Effector CD8-positive, alpha-beta T cell (primary cell): ENCODE results near the gene CD180.

Source experiments
- DNase-seq: peaks from one replicate; lab custom pipeline; 2025; lab: John Stamatoyannopoulos, UW

Gene CD180

GRCh38 chr5:67160985-67161384 lies 35.6 kb downstream of the CD180 start:
- no peak for DNase-seq

- DNase-seq, result no peak
These were observed 36.3 kb downstream of the CD180 start for GRCh38 chr5:67160272-67160671.

GRCh38 chr5:67156976-67157583 lies 39.5 kb downstream of the CD180 start:
- DNase-seq, result peak; percentile 34

- no peak for DNase-seq
These were observed 41.9 kb downstream of the CD180 start for GRCh38 chr5:67154556-67155206.

- no peak for DNase-seq
These were observed 43.3 kb downstream of the CD180 start for GRCh38 chr5:67153292-67153691.

- no peak for DNase-seq
These were observed 44.2 kb downstream of the CD180 start for GRCh38 chr5:67152400-67152799.

DNA sequence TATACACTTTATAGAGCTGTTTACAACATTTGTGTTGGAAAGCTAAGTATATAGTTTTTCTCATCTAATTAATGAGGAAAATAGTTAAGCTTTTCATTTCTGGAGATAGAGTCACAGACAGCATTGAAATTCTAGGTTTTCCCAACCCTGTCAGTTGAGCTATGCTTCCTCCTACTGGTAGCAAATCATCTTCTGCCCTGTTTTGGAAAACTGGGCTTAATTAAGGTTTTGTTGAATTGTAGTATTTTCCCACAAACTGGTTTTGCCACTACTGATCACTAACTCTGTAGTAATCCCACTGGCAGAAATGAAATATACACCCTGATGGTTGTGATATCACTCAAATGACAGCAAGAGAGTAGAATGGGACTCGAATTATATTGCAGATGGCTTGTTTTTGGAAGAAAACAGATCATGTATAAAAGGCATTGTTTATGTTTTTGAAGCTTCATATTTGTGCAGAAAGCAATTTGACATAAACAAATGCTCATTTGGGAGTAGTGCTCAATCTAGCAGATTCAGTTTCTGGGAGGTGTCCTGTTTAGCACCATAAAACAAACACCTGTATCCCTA lies 46.6 kb downstream of the CD180 start:
- no peak for DNase-seq

DNA sequence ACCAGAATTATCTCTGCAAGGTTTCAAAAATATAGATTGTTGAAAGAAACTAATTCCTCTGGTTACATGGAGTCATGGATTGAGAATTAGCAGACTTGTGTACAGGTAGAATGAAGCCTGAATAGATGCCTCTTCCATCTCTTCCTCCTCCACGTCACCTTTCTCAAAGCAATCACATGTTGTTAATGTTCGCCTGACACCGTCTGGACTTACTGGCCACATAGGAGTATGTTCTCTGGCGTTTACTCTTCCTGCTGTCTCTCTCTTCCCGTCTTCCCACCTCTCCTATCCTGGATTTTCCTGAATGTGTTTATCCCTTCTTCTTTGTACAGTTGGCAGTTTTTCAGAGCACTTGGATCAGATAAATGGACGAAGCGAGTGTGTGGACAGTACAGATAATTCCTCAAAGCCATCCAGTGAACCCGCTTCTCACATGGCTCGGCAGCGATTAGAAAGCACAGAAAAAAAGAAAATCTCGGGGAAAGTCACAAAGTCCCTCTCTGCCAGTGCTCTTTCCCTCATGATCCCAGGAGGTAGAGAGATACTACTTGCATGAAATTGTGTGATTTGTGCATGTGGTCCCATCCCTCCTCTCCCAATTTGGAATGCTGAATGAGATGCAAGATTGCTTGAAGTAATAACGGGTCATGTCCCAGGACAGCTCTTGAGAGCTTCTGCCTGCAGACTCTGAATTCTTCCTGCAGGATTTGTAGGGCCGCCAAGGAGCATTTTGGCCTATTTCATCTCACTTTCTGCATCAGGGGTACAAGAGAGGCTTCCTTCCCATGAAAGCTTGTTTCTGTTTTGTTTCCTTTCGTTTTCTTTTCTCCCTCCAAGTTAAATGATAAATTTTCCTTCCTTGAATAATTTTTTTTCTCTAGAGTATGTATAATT lies 47.3 kb downstream of the CD180 start:
- no peak for DNase-seq

GRCh38 chr5:67147760-67148159 lies 48.8 kb downstream of the CD180 start:
- DNase-seq, result no peak

GRCh38 chr5:67146981-67147380 lies 49.6 kb downstream of the CD180 start:
- DNase-seq, result no peak

DNA sequence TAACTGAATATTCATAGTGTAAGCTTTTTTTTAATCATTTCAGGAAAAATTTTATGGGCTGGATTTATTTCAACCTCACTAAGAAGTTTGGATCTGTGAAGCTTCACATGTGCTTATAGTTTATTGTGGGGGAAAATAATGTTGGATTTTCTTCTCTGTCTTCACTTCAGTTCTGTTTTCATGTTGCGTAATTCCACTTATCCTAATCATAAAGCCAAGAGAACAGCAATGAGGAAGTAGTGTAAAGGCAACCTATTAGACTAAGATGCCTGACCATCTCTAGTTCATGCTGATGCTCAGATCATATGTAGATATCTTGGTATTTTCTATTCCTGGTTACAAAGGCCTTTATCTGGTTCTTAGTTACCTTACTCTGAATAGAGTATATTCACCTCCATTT lies 50.0 kb downstream of the CD180 start:
- DNase-seq, result no peak

GRCh38 chr5:67144183-67144639 lies 52.4 kb downstream of the CD180 start:
- DNase-seq, result no peak

DNA sequence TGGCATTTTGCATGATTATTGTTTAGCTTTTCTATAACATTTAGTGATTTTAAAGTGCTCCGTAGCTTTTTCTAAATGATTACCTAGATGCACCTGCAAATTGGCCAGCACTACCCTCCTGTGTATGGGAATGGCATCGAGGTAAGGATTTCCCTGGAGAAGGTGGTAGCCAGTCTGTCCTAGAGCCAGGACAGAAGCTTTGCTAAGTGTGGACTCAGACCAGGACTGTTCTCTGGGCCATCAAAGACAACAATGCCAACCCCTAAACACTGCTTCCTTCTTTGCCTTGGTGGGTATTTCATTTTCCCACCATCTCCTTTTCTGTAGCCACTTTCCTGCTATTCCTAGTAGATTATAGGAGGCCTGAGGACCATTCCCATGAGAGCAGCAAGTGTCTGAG lies 53.0 kb downstream of the CD180 start:
- no peak for DNase-seq

- no peak for DNase-seq
These were observed 53.8 kb downstream of the CD180 start for GRCh38 chr5:67142816-67143215.

DNA sequence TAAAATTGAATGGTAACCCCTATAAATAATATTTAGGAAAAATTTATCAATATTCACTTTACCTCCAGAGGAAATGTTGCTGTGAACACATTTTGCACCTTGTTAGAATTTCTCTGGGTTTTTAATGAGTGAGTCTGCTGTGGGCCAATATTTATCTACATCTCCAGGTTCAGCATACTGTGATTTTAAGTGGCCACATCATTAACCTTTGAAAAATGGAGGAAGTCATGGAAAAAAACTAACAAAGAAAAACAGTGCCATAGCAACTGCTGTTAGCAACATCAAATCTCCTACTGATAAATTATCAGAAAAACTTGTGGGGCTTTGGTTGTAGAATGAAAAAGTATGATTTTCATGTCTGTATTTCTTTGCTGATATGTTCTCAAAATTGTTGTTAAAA lies 55.0 kb downstream of the CD180 start:
- DNase-seq, result no peak

GRCh38 chr5:67140413-67140812 lies 56.2 kb downstream of the CD180 start:
- DNase-seq, result no peak

DNA sequence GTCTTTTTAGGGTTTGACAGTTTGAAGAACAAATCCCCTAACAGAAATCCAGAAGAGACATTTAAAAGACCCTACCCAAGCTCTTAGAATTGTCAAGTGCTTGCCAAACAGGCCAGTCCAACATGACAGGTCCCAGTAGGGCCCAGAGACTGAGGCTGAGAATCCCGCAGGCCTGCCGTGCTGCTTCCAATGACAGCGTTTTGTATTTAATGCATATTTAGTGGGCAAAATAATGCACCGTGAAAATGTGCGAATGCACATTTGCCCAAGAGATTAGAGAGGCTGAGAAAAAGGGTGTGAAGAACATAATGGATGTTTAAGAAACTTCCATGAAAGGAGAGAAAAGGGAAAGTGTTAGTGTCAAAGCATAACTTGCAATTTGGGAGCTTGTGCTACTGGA lies 57.6 kb downstream of the CD180 start:
- DNase-seq, result no peak

- DNase-seq, result no peak
These were observed 61.1 kb downstream of the CD180 start for GRCh38 chr5:67135381-67135984.

GRCh38 chr5:67133776-67134175 lies 62.8 kb downstream of the CD180 start:
- DNase-seq, result no peak

DNA sequence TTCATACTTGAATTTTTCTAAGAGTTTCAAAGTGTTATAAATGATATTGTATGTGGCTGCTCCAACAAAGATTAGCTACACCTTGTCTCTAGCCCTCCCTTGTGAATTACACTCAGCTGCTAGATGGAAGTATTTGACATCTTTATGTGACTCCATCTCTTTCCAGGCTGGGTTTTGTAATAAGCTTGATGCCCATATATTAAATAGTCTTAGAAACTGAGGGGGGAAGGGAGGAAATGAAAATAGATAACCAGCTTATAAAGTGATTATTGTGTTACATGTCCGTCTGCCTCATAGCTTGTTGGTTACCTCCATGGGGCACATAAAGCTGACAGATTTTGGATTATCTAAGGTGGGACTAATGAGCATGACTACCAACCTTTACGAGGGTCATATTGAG lies 63.4 kb downstream of the CD180 start:
- DNase-seq, result no peak

GRCh38 chr5:67129768-67130167 lies 66.8 kb downstream of the CD180 start:
- DNase-seq, result no peak
